ENCODE measurements around the gene SECISBP2. TPM values are rescaled to one million over a fixed set of nuclear protein-coding genes. Genes with fewer than 3 reads are reported as not detected.
"Not testable (repeated sequence)": the region's sequence is repeated elsewhere in the genome, so short reads cannot be mapped to it uniquely, and the experiment has no call there.

SECISBP2 gene
- total and polyA plus RNA-seq, 9 donors = 25.8 to 51.1 (median 34.3) TPM

- Histone ChIP-seq H3K4me3 (ENCODE audit: low read length) (no peak overlapping the region), H3K27ac (ENCODE audit: low read length) (no peak overlapping the region), H3K36me3 (ENCODE audit: control insufficient read depth, insufficient read depth, low read length) (no peaks in the 10 kb centered on the region), H3K4me1 (ENCODE audit: control insufficient read depth, insufficient read depth, low read length) (peaks cover 4% of the 10 kb centered on the region), H3K27me3 (ENCODE audit: control insufficient read depth, insufficient read depth, low read length) (no peaks in the 10 kb centered on the region), H3K9me3 (replicated peaks; ENCODE audit: control insufficient read depth, low read depth, low read length) (no peaks in the 10 kb centered on the region)
- peak; percentile 13 for DNase-seq
- 50% methylated on average over 1 of the region's 2 CpGs for WGBS (ENCODE audit: insufficient coverage)
Measured at GRCh38 chr9:89281106-89281505, 37.2 kb upstream of the SECISBP2 start.

GRCh38 chr9:89282248-89282968, 35.9 kb upstream of the SECISBP2 start:
- H3K27me3 ChIP-seq (ENCODE audit: control insufficient read depth, insufficient read depth, low read length); H3K27ac ChIP-seq (ENCODE audit: low read length); H3K4me3 ChIP-seq (ENCODE audit: low read length); H3K36me3 ChIP-seq (ENCODE audit: control insufficient read depth, insufficient read depth, low read length); H3K9me3 ChIP-seq (replicated peaks; ENCODE audit: control insufficient read depth, low read depth, low read length); H3K4me1 ChIP-seq (ENCODE audit: control insufficient read depth, insufficient read depth, low read length): not testable (repeated sequence)
- WGBS (ENCODE audit: insufficient coverage) = 54% methylated on average over 35 of the region's 42 CpGs
- DNase-seq = peak; percentile 35

DNA sequence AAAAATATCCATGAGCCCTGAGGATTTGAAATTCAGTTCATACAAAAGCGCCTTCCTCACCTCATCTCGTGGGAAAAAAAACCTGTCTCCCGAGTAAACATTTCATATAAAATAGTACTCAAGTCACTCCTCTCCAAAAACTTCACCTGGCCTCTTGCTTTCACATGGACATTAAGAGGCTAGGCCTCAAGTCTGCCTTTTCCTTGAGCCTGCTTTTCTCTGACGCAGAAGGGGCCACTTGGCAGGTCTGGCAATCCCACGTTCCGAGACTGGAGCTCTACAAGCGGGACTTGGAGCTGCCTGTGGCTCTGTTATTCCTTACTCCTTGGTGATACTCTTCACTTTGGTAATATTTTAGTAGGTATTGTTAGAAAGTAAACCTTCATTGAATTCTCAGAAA, 34.2 kb upstream of the SECISBP2 start:
- no peak overlapping the region for H3K4me3 ChIP-seq (ENCODE audit: low read length)
- no peaks in the 10 kb centered on the region for H3K9me3 ChIP-seq (replicated peaks; ENCODE audit: control insufficient read depth, low read depth, low read length)
- no peaks in the 10 kb centered on the region for H3K36me3 ChIP-seq (ENCODE audit: control insufficient read depth, insufficient read depth, low read length)
- H3K27ac ChIP-seq (ENCODE audit: low read length) = no peak overlapping the region
- 83% methylated on average over 4 of the region's 7 CpGs for WGBS (ENCODE audit: insufficient coverage)
- DNase-seq = no peak
- peaks cover 4% of the 10 kb centered on the region for H3K4me1 ChIP-seq (ENCODE audit: control insufficient read depth, insufficient read depth, low read length)
- H3K27me3 ChIP-seq (ENCODE audit: control insufficient read depth, insufficient read depth, low read length) = no peaks in the 10 kb centered on the region

DNA sequence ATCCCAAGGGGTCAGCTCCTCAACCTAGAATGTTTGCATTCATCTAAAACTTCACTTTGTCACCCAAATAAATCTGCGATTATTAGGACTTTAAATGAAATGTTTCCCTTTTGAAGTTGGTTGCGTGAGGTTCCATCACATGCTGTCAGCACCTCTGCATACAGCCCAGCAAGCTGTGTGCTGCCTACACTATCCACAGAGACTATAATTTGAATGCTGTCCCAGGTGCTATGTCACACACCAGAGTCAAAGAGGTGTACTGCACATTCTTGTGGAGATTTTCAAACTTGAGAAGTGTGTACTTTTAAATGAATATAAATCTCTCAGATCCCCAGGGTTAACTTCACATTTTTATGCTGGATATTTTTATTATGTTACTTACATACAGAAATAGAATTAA, 26.6 kb upstream of the SECISBP2 start:
- no CpG with 5 or more reads among the region's 2 CpGs for WGBS (ENCODE audit: insufficient coverage)

GRCh38 chr9:89293014-89293413, 25.3 kb upstream of the SECISBP2 start:
- Histone ChIP-seq H3K27me3 (ENCODE audit: control insufficient read depth, insufficient read depth, low read length) (no peaks in the 10 kb centered on the region), H3K4me3 (ENCODE audit: low read length) (no peak overlapping the region), H3K36me3 (ENCODE audit: control insufficient read depth, insufficient read depth, low read length) (no peaks in the 10 kb centered on the region), H3K4me1 (ENCODE audit: control insufficient read depth, insufficient read depth, low read length) (no peaks in the 10 kb centered on the region), H3K9me3 (replicated peaks; ENCODE audit: control insufficient read depth, low read depth, low read length) (peaks cover 3% of the 10 kb centered on the region), H3K27ac (ENCODE audit: low read length) (no peak overlapping the region)
- no CpG with 5 or more reads among the region's 1 CpG for WGBS (ENCODE audit: insufficient coverage)
- DNase-seq = no peak

More for the DNA sequence above, 26.6 kb upstream of the SECISBP2 start:
- Histone ChIP-seq H3K27me3 (ENCODE audit: control insufficient read depth, insufficient read depth, low read length) (no peaks in the 10 kb centered on the region), H3K27ac (ENCODE audit: low read length) (no peak overlapping the region), H3K36me3 (ENCODE audit: control insufficient read depth, insufficient read depth, low read length) (no peaks in the 10 kb centered on the region), H3K4me3 (ENCODE audit: low read length) (no peak overlapping the region), H3K4me1 (ENCODE audit: control insufficient read depth, insufficient read depth, low read length) (no peaks in the 10 kb centered on the region), H3K9me3 (replicated peaks; ENCODE audit: control insufficient read depth, low read depth, low read length) (peaks cover 3% of the 10 kb centered on the region)
- no peak for DNase-seq

GRCh38 chr9:89295400-89295799, 22.9 kb upstream of the SECISBP2 start:
- no peak for DNase-seq
- no peak overlapping the region for H3K27ac ChIP-seq (ENCODE audit: low read length)
- peaks cover 3% of the 10 kb centered on the region for H3K9me3 ChIP-seq (replicated peaks; ENCODE audit: control insufficient read depth, low read depth, low read length)
- no peaks in the 10 kb centered on the region for H3K4me1 ChIP-seq (ENCODE audit: control insufficient read depth, insufficient read depth, low read length)
- H3K27me3 ChIP-seq (ENCODE audit: control insufficient read depth, insufficient read depth, low read length) = no peaks in the 10 kb centered on the region
- H3K4me3 ChIP-seq (ENCODE audit: low read length) = no peak overlapping the region
- no peaks in the 10 kb centered on the region for H3K36me3 ChIP-seq (ENCODE audit: control insufficient read depth, insufficient read depth, low read length)
- no CpG with 5 or more reads among the region's 5 CpGs for WGBS (ENCODE audit: insufficient coverage)

DNA sequence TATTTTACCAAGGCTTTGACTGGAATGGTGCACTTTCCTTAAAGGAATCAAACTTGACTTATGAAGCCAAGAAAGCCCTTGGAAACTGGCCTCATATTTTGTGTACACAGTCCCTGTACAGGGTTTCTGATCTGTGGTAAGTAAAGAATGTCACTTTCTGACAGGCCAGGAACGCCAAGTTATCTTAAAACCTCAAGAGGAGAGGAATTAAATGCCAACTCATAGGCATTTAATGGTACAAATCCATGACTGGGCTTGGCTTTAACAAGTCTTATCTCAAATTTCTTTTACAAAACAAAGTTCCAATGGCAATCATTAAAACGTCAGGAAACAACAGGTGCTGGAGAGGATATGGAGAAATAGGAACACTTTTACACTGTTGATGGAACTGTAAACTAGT, 16.3 kb upstream of the SECISBP2 start:
- no CpG with 5 or more reads among the region's 2 CpGs for WGBS (ENCODE audit: insufficient coverage)
- H3K36me3 ChIP-seq (ENCODE audit: control insufficient read depth, insufficient read depth, low read length); H3K27me3 ChIP-seq (ENCODE audit: control insufficient read depth, insufficient read depth, low read length); H3K27ac ChIP-seq (ENCODE audit: low read length); H3K4me1 ChIP-seq (ENCODE audit: control insufficient read depth, insufficient read depth, low read length); H3K9me3 ChIP-seq (replicated peaks; ENCODE audit: control insufficient read depth, low read depth, low read length); DNase-seq; H3K4me3 ChIP-seq (ENCODE audit: low read length): not testable (repeated sequence)

DNA sequence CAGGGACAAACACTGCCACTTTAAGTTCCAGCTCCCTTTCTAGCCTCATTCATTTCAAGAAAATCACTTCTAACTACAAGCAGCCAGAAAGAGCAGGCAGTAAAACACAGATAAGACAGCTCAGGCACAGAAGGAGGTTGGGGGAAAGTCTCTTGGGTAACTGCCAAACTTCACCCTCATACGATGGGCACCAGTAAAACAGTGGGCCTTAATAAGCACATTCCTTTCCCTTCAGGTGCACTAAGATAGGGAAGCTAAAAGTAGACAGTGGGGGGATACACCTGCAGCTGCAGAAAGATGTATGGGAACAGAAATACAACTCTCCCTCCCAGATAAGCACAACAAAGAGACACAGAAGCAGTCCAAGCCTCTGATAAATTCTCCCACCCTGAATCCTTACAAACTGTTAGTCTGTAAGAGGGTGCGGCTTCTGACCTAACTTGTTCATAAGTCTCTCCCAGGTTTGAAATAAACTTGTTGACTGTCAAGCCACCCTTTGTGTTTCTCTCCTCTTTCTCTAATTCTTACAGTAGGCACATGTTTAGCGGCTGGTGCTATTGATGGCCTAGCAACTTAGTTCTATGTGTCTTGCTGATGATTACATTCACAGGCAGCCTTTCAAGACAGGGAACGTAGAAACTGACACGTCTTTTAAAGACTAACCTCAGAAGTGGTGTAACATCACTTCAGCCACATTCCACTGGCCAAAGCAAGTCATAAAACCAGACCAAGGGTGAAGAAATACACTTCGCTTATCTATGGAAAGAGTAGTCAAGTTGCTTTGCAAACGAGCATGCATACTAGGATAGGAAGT, 14.1 kb upstream of the SECISBP2 start:
- H3K4me3 ChIP-seq (ENCODE audit: low read length) = no peak overlapping the region
- H3K4me1 ChIP-seq (ENCODE audit: control insufficient read depth, insufficient read depth, low read length) = no peaks in the 10 kb centered on the region
- H3K27me3 ChIP-seq (ENCODE audit: control insufficient read depth, insufficient read depth, low read length) = no peaks in the 10 kb centered on the region
- H3K9me3 ChIP-seq (replicated peaks; ENCODE audit: control insufficient read depth, low read depth, low read length) = no peaks in the 10 kb centered on the region
- H3K27ac ChIP-seq (ENCODE audit: low read length) = no peak overlapping the region
- no peak for DNase-seq
- peaks cover 13% of the 10 kb centered on the region for H3K36me3 ChIP-seq (ENCODE audit: control insufficient read depth, insufficient read depth, low read length)
- WGBS (ENCODE audit: insufficient coverage) = 92% methylated on average over 3 of the region's 7 CpGs

DNA sequence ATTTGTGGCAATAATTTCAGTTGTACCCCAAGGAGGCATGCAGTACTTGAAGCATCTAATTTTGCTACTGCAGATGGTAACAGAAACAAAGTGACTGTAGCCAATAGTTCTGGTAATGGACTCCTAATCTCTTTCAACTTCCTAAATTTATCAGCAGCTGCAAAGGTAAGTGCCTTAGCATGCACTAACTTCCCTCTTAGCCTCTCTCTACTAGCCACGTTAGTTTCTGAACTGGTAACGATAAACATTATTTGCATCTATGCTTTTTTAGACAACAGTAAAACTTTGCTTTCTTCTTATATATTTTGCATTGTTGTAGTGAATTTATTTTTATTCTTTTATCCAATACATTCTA, 13.5 kb upstream of the SECISBP2 start:
- no peaks in the 10 kb centered on the region for H3K27me3 ChIP-seq (ENCODE audit: control insufficient read depth, insufficient read depth, low read length)
- peaks cover 5% of the 10 kb centered on the region for H3K4me1 ChIP-seq (ENCODE audit: control insufficient read depth, insufficient read depth, low read length)
- no CpG with 5 or more reads among the region's 2 CpGs for WGBS (ENCODE audit: insufficient coverage)
- no peak overlapping the region for H3K4me3 ChIP-seq (ENCODE audit: low read length)
- no peak for DNase-seq
- no peaks in the 10 kb centered on the region for H3K9me3 ChIP-seq (replicated peaks; ENCODE audit: control insufficient read depth, low read depth, low read length)
- no peak overlapping the region for H3K27ac ChIP-seq (ENCODE audit: low read length)
- H3K36me3 ChIP-seq (ENCODE audit: control insufficient read depth, insufficient read depth, low read length) = peaks cover 13% of the 10 kb centered on the region

DNA sequence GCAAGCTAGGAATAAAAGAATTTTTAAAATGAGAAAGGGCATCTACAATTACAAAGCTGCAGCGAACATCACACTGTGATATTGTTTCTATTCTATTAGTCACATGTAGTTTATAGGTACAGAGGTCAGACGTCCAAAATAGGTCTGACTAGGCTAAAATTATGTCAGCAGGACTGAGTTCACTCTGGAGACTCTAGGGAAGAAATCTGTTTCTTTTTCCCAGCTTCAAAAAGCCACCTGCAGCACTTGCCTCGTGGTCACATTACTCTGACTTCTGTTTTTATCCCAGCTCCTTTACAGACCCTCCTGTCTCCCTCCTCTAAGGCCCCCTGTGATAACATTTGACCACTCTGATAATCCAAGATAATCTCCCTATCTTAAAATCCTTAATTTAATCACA, 12.4 kb upstream of the SECISBP2 start:
- Histone ChIP-seq H3K4me1 (ENCODE audit: control insufficient read depth, insufficient read depth, low read length) (peaks cover 5% of the 10 kb centered on the region), H3K27ac (ENCODE audit: low read length) (no peak overlapping the region), H3K4me3 (ENCODE audit: low read length) (no peak overlapping the region), H3K9me3 (replicated peaks; ENCODE audit: control insufficient read depth, low read depth, low read length) (no peaks in the 10 kb centered on the region), H3K27me3 (ENCODE audit: control insufficient read depth, insufficient read depth, low read length) (no peaks in the 10 kb centered on the region), H3K36me3 (ENCODE audit: control insufficient read depth, insufficient read depth, low read length) (peaks cover 13% of the 10 kb centered on the region)
- DNase-seq = no peak
- WGBS (ENCODE audit: insufficient coverage) = 14% methylated on average over 1 of the region's 3 CpGs

Measured in muscle of leg (tissue), 11 donors.